Measurements from ENCODE around the gene LTO1. TPM values are rescaled to one million over a fixed set of nuclear protein-coding genes. Genes with fewer than 3 reads are reported as not detected.

Gene LTO1
- total RNA-seq, 1 donor from 2014 or later, result 28.5 TPM

DNA sequence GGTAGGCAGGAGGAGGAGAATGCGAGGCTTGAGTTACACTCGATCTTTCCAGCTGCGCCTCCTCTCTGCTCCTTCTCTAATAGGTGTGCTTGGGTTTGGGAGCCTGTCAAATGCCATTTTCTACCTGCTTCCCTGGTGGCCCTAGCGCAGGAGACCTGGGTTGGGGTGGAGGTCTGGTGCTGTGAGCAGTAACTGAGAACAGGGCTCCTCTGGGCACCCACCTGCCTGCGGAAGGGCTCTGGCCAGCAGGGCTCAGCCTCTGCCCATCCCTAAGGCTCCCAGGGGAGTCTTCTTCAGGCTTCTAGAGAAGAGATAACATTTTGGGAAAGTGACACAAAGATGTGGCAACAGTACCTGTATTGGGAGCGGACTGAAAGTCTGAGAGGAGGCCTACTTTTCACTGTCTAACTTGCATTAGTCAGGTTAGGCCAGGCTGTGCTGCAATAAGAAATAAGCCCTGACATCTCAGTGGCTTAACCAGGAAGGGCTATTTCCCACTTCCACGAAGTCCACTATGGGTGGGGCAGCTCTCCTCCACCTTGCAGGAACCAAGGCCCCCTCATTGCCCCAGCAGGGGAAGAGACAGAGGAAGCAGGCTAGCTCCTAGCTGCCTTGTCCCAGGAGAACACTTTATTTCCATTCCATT, 7.7 kb upstream of the LTO1 start:
- no peaks in the 10 kb centered on the region for H3K9me3 Mint-ChIP-seq (ENCODE audit: low read depth)
- DNase-seq (ENCODE audit: low spot score, unreplicated experiment), result no peak
- H3K27me3 Mint-ChIP-seq, result peaks cover 13% of the 10 kb centered on the region
- H3K4me1 Mint-ChIP-seq (ENCODE audit: low read depth), result no peaks in the 10 kb centered on the region
- H3K4me3 Mint-ChIP-seq (ENCODE audit: low read depth), result no peak overlapping the region
- TF ChIP-seq, protein P1, sequence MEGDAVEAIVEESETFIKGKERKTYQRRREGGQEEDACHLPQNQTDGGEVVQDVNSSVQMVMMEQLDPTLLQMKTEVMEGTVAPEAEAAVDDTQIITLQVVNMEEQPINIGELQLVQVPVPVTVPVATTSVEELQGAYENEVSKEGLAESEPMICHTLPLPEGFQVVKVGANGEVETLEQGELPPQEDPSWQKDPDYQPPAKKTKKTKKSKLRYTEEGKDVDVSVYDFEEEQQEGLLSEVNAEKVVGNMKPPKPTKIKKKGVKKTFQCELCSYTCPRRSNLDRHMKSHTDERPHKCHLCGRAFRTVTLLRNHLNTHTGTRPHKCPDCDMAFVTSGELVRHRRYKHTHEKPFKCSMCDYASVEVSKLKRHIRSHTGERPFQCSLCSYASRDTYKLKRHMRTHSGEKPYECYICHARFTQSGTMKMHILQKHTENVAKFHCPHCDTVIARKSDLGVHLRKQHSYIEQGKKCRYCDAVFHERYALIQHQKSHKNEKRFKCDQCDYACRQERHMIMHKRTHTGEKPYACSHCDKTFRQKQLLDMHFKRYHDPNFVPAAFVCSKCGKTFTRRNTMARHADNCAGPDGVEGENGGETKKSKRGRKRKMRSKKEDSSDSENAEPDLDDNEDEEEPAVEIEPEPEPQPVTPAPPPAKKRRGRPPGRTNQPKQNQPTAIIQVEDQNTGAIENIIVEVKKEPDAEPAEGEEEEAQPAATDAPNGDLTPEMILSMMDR (IDR thresholded peaks at IDR 0.05; ENCODE audit: unreplicated experiment), result no peak
- H3K27ac Mint-ChIP-seq, result no peak overlapping the region
- H3K36me3 Mint-ChIP-seq (ENCODE audit: insufficient read depth), result no peaks in the 10 kb centered on the region

GRCh38 chr11:69682221-69682620, 7.1 kb upstream of the LTO1 start:
- Mint-ChIP-seq H3K4me1 (ENCODE audit: low read depth) (no peaks in the 10 kb centered on the region), H3K27ac (no peak overlapping the region), H3K36me3 (ENCODE audit: insufficient read depth) (no peaks in the 10 kb centered on the region), H3K4me3 (ENCODE audit: low read depth) (no peak overlapping the region), H3K9me3 (ENCODE audit: low read depth) (no peaks in the 10 kb centered on the region), H3K27me3 (peaks cover 13% of the 10 kb centered on the region)
- TF ChIP-seq, protein P1 (IDR thresholded peaks at IDR 0.05; ENCODE audit: unreplicated experiment), result no peak
- no peak for DNase-seq (ENCODE audit: low spot score, unreplicated experiment)

DNA sequence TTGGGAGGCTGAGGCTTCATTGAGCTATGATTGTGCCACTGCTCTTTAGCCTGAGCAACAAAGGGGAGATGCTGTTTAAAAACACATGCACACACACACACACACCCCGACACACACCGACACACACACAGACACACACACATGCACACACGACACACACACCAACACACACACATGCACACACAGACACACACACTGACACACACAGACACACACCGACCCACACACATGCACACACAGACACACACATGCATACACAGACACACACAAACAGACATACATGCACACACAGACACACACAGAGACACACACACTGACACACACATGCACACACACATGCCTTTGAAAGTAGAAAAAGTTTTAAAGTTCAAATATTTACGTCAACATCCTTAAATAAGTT, 5.5 kb upstream of the LTO1 start:
- no peak for DNase-seq (ENCODE audit: low spot score, unreplicated experiment)
- no peaks in the 10 kb centered on the region for H3K9me3 Mint-ChIP-seq (ENCODE audit: low read depth)
- TF ChIP-seq, protein P1 (IDR thresholded peaks at IDR 0.05; ENCODE audit: unreplicated experiment), result no peak
- H3K4me1 Mint-ChIP-seq (ENCODE audit: low read depth), result no peaks in the 10 kb centered on the region
- no peaks in the 10 kb centered on the region for H3K36me3 Mint-ChIP-seq (ENCODE audit: insufficient read depth)
- H3K27ac Mint-ChIP-seq, result no peak overlapping the region
- H3K27me3 Mint-ChIP-seq, result peaks cover 9% of the 10 kb centered on the region
- no peak overlapping the region for H3K4me3 Mint-ChIP-seq (ENCODE audit: low read depth)

DNA sequence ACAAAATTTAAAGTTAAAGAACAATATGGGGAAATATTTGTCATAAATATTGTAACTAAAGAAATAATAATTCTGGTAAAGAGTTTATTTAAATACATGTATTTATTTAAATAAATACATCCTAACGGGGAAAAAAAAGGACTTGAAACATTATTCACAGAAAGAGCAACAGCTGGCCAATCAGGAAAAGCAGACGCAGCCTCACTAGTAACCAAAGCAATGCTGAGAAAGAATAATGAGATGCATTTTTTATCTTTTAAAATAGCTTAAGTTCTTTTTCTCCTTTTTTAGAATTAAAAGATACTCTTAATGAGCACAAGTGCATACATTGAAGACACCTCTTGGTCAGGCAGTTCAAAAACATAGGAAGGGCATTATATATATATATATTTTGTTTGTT, 2.6 kb upstream of the LTO1 start:
- no peak for DNase-seq (ENCODE audit: low spot score, unreplicated experiment)
- TF ChIP-seq, protein P1 (IDR thresholded peaks at IDR 0.05; ENCODE audit: unreplicated experiment), result no peak
- H3K9me3 Mint-ChIP-seq (ENCODE audit: low read depth), result no peaks in the 10 kb centered on the region
- peaks cover 9% of the 10 kb centered on the region for H3K4me1 Mint-ChIP-seq (ENCODE audit: low read depth)
- H3K4me3 Mint-ChIP-seq (ENCODE audit: low read depth), result no peak overlapping the region
- no peaks in the 10 kb centered on the region for H3K27me3 Mint-ChIP-seq
- peaks cover 3% of the 10 kb centered on the region for H3K36me3 Mint-ChIP-seq (ENCODE audit: insufficient read depth)
- H3K27ac Mint-ChIP-seq, result no peak overlapping the region

- Mint-ChIP-seq H3K9me3 (ENCODE audit: low read depth) (no peaks in the 10 kb centered on the region), H3K4me1 (ENCODE audit: low read depth) (peaks cover 9% of the 10 kb centered on the region), H3K27ac (peak overlapping the region; percentile 49), H3K36me3 (ENCODE audit: insufficient read depth) (peaks cover 7% of the 10 kb centered on the region), H3K27me3 (no peaks in the 10 kb centered on the region), H3K4me3 (ENCODE audit: low read depth) (peak overlapping the region; percentile 94)
- no peak for DNase-seq (ENCODE audit: low spot score, unreplicated experiment)
- TF ChIP-seq, protein P1 (IDR thresholded peaks at IDR 0.05; ENCODE audit: unreplicated experiment), result no peak
Measured at GRCh38 chr11:69674267-69674885, 777 bp downstream of the LTO1 start.

Measured in progenitor cell of endocrine pancreas (in vitro differentiated cells).